Liver (tissue), 9 donors: ENCODE data around the gene MAPK1. TPM values are rescaled to one million over a fixed set of nuclear protein-coding genes. Genes with fewer than 3 reads are reported as not detected.

Source experiments
- DNase-seq: peaks from one replicate; pipeline ENCODE4 v3.0.0-alpha.2; 2017; ENCODE audit warnings: low spot score
- H3K27ac ChIP-seq, 2 donors: one replicate each; pipeline ENCODE4 v1.7.0; 2013; ENCODE audit warnings: inconsistent platforms in 2 of 2, low read length in 2 of 2, control low read depth in 1 of 2, low read depth in 1 of 2, mild to moderate bottlenecking in 1 of 2
- H3K27me3 ChIP-seq, 4 donors: one replicate each; pipeline versions ENCODE4 v1.6.1 to v1.7.0; 2013; ENCODE audit warnings: low read length in 3 of 4, inconsistent platforms in 1 of 4, mild to moderate bottlenecking in 1 of 4, moderate library complexity in 1 of 4; ENCODE audit not compliant: control insufficient read depth in 4 of 4, insufficient read depth in 4 of 4
- H3K36me3 ChIP-seq, 4 donors: one replicate each; pipeline versions ENCODE4 v1.6.1 to v1.7.0; 2013; ENCODE audit warnings: low read length in 3 of 4, mild to moderate bottlenecking in 3 of 4, low read depth in 1 of 4, moderate library complexity in 1 of 4; ENCODE audit not compliant: control insufficient read depth in 4 of 4, insufficient read depth in 3 of 4
- H3K4me1 ChIP-seq, 4 donors: one replicate each; pipeline versions ENCODE4 v1.6.1 to v1.7.0; 2013; ENCODE audit warnings: low read length in 3 of 4, mild to moderate bottlenecking in 3 of 4, moderate library complexity in 1 of 4; ENCODE audit not compliant: control insufficient read depth in 4 of 4, insufficient read depth in 4 of 4
- H3K4me3 ChIP-seq, 3 donors: one replicate each; pipeline versions ENCODE4 v1.6.1 to v1.7.0; 2013; ENCODE audit warnings: low read length in 3 of 3, control low read depth in 1 of 3, low read depth in 1 of 3, mild to moderate bottlenecking in 1 of 3
- H3K9ac ChIP-seq, 2 donors: one replicate each; pipeline ENCODE4 v1.7.0; 2013; ENCODE audit warnings: low read length in 2 of 2, mild to moderate bottlenecking in 2 of 2, moderate library complexity in 2 of 2, control low read depth in 1 of 2, low read depth in 1 of 2
- H3K9me3 ChIP-seq, 4 donors: one replicate each; pipeline versions ENCODE4 v1.6.1 to v1.7.0; 2013; ENCODE audit warnings: low read length in 3 of 4; ENCODE audit not compliant: control insufficient read depth in 4 of 4
- CTCF ChIP-seq: fragments of 150-350 bp; IDR thresholded peaks from 2 replicates; pipeline ENCODE4 v1.5.1; 2017; ENCODE audit warnings: improper control_type of control experiment, low read depth, low read length; ENCODE audit not compliant: missing input control
- FOXA1 ChIP-seq: IDR thresholded peaks from 2 replicates; pipeline ENCODE4 v1.6.1; 2016; ENCODE audit warnings: antibody characterized with exemption
- FOXA2 ChIP-seq: IDR thresholded peaks from 2 replicates; pipeline ENCODE4 v1.6.1; 2016; ENCODE audit warnings: antibody characterized with exemption
- HNF4A ChIP-seq, 2 donors: conservative IDR thresholded peaks; 2 replicates each; pipeline ENCODE4 v1.6.1; 2016; ENCODE audit warnings: antibody characterized with exemption in 2 of 2, mild to moderate bottlenecking in 2 of 2
- HNF4G ChIP-seq: IDR thresholded peaks from 2 replicates; pipeline ENCODE4 v1.6.1; 2016; ENCODE audit warnings: antibody characterized with exemption
- JUND ChIP-seq, 2 donors: IDR thresholded peaks; 2 replicates each; pipeline ENCODE4 v1.6.1; 2016; ENCODE audit warnings: antibody characterized with exemption in 2 of 2
- MAX ChIP-seq: IDR thresholded peaks from 2 replicates; pipeline ENCODE4 v1.6.1; 2016; ENCODE audit warnings: antibody characterized with exemption
- RAD21 ChIP-seq, 2 donors: IDR thresholded peaks; 2 replicates each; pipeline ENCODE4 v1.6.1; 2016; ENCODE audit warnings: antibody characterized with exemption in 2 of 2, mild to moderate bottlenecking in 2 of 2
- RXRA ChIP-seq, 2 donors: IDR thresholded peaks; 2 replicates each; pipeline ENCODE4 v1.6.1; 2017 to 2018; ENCODE audit warnings: antibody characterized with exemption in 2 of 2, mild to moderate bottlenecking in 1 of 2
- SP1 ChIP-seq: IDR thresholded peaks from 2 replicates; pipeline ENCODE4 v1.6.1; 2018; ENCODE audit warnings: antibody characterized with exemption, mild to moderate bottlenecking
- TAF1 ChIP-seq: conservative IDR thresholded peaks from 2 replicates; pipeline ENCODE4 v1.6.1; 2016; ENCODE audit warnings: antibody characterized with exemption, mild to moderate bottlenecking
- YY1 ChIP-seq: IDR thresholded peaks from 2 replicates; pipeline ENCODE4 v1.6.1; 2016; ENCODE audit warnings: antibody characterized with exemption, mild to moderate bottlenecking
- WGBS: extraction: QIAGEN DNeasy Blood & Tissue Kit; methylation state at CpG from one replicate; pipeline ENCODE4 v1.1.7; 2013; 5-methylcytosine and 5-hydroxymethylcytosine counted together
- polyA plus RNA-seq, 2 donors: library from polyadenylated mRNA; stranded (reverse) in 1 of 2; unstranded in 1 of 2; fragments of 200-250 nt in 1 of 2; fragments of >200 nt in 1 of 2; fragmentation: Nextera tagmentation in 1 of 2; extraction: Ambion mirVana in 1 of 2; gene quantifications; one replicate each; pipeline versions ENCODE4 v1.2.1 to v1.2.3, GENCODE V29; 2013 to 2015
- total RNA-seq, 2 donors: library from RNA; depleted of rRNA; stranded (reverse); fragments of >200 nt; gene quantifications; one replicate each; pipeline ENCODE4 v1.2.3, GENCODE V29; 2014
- TF ChIP-seq, protein P1 (sequence below): IDR thresholded peaks from 2 replicates; pipeline ENCODE4 v1.6.1; 2016; ENCODE audit warnings: antibody characterized with exemption, mild to moderate bottlenecking
- TF ChIP-seq, protein P2 (sequence below): IDR thresholded peaks from 2 replicates; pipeline ENCODE4 v1.6.1; 2016; ENCODE audit warnings: antibody characterized with exemption
- TF ChIP-seq, protein P3 (sequence below): IDR thresholded peaks from 2 replicates; pipeline ENCODE4 v1.6.1; 2016; ENCODE audit warnings: antibody characterized with exemption
- donor health status: healthy.
- donor health status: healthy.
- donor health status: healthy.
- donor health status: healthy.
- donor health status: healthy.

MAPK1 gene
- total and polyA plus RNA-seq, 4 donors = 8.3 to 31.8 (median 22.8) TPM

- TF ChIP-seq HNF4A (conservative IDR thresholded peaks at IDR 0.05) (no peak), RAD21 (IDR thresholded peaks at IDR 0.05) (no peak), CTCF (no peak), SP1 (no peak), TAF1 (no peak), FOXA2 (no peak), FOXA1 (no peak), HNF4G (no peak), YY1 (no peak), JUND (IDR thresholded peaks at IDR 0.05) (no peak)
- TF ChIP-seq, protein P1, sequence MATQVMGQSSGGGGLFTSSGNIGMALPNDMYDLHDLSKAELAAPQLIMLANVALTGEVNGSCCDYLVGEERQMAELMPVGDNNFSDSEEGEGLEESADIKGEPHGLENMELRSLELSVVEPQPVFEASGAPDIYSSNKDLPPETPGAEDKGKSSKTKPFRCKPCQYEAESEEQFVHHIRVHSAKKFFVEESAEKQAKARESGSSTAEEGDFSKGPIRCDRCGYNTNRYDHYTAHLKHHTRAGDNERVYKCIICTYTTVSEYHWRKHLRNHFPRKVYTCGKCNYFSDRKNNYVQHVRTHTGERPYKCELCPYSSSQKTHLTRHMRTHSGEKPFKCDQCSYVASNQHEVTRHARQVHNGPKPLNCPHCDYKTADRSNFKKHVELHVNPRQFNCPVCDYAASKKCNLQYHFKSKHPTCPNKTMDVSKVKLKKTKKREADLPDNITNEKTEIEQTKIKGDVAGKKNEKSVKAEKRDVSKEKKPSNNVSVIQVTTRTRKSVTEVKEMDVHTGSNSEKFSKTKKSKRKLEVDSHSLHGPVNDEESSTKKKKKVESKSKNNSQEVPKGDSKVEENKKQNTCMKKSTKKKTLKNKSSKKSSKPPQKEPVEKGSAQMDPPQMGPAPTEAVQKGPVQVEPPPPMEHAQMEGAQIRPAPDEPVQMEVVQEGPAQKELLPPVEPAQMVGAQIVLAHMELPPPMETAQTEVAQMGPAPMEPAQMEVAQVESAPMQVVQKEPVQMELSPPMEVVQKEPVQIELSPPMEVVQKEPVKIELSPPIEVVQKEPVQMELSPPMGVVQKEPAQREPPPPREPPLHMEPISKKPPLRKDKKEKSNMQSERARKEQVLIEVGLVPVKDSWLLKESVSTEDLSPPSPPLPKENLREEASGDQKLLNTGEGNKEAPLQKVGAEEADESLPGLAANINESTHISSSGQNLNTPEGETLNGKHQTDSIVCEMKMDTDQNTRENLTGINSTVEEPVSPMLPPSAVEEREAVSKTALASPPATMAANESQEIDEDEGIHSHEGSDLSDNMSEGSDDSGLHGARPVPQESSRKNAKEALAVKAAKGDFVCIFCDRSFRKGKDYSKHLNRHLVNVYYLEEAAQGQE = no peak
- H3K9me3 ChIP-seq = no peaks in the 10 kb centered on the region
- DNase-seq = no peak
- no peaks in the 10 kb centered on the region for H3K27me3 ChIP-seq
- H3K36me3 ChIP-seq = no peaks in the 10 kb centered on the region
- H3K27ac ChIP-seq = no peak overlapping the region
- no peak overlapping the region for H3K4me3 ChIP-seq
- no peak overlapping the region for H3K9ac ChIP-seq
- WGBS = 73% methylated on average over 12 of the region's 12 CpGs
- H3K4me1 ChIP-seq = no peaks in the 10 kb centered on the region
Observed at GRCh38 chr22:21902296-21903087, 35.0 kb upstream of the MAPK1 start.

- TF ChIP-seq, protein P2, sequence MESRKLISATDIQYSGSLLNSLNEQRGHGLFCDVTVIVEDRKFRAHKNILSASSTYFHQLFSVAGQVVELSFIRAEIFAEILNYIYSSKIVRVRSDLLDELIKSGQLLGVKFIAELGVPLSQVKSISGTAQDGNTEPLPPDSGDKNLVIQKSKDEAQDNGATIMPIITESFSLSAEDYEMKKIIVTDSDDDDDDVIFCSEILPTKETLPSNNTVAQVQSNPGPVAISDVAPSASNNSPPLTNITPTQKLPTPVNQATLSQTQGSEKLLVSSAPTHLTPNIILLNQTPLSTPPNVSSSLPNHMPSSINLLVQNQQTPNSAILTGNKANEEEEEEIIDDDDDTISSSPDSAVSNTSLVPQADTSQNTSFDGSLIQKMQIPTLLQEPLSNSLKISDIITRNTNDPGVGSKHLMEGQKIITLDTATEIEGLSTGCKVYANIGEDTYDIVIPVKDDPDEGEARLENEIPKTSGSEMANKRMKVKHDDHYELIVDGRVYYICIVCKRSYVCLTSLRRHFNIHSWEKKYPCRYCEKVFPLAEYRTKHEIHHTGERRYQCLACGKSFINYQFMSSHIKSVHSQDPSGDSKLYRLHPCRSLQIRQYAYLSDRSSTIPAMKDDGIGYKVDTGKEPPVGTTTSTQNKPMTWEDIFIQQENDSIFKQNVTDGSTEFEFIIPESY = no peak
- TF ChIP-seq HNF4G = no peak
- TF ChIP-seq SP1 = no peak
- TF ChIP-seq JUND (IDR thresholded peaks at IDR 0.05) = no peak
- no peak for TF ChIP-seq MAX
- TF ChIP-seq RXRA (IDR thresholded peaks at IDR 0.05) = no peak
- no peak for TF ChIP-seq FOXA1
- TF ChIP-seq FOXA2 = no peak
- TF ChIP-seq, protein P3, sequence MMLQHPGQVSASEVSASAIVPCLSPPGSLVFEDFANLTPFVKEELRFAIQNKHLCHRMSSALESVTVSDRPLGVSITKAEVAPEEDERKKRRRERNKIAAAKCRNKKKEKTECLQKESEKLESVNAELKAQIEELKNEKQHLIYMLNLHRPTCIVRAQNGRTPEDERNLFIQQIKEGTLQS = no peak
- 81% methylated on average over 1 of the region's 1 CpG for WGBS
- Histone ChIP-seq H3K4me3 (no peak overlapping the region), H3K36me3 (no peaks in the 10 kb centered on the region), H3K9ac (no peak overlapping the region), H3K27me3 (no peaks in the 10 kb centered on the region), H3K4me1 (no peaks in the 10 kb centered on the region), H3K27ac (no peak overlapping the region), H3K9me3 (no peaks in the 10 kb centered on the region)
- no peak for DNase-seq
Observed at GRCh38 chr22:21898354-21898896, 31.0 kb upstream of the MAPK1 start.
